ENCODE data around the gene EXOC4.
A peak's percentile ranks its signal among the peaks of the same experiment; 100 is the strongest.

Gene EXOC4

DNA sequence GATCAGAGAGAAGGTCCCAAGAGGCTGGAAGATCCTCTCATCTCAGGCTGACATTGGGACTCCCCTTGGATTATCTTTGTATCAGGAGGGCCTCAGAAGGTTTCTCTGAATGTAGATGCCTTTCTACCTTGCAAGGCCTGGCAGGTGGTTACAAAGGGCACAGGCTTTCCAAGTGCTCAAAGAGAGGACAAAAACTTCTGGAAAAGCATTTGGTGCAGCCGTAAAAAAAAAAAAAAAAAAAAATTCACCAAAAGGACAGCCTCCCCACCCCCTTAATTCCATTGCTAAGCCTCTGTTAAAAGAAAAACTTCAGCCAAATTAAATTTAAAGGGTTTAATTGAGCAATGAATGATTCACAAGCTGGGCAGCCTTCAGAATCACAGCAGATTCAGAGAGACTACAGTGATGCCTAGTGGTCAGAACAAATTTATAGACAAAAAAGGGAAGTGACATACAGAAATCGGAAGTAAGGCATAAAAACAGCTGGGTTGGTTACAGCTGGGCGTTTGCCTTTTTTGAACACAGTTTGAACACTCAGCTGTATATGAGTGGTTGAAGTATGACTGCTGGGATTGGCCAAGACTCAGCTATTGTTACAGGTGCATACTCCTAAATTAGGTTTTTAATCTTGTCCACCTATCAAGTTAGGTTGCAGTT lies 831.7 kb downstream of the EXOC4 start:
- no peaks in the 10 kb centered on the region for H3F3A ChIP-seq (ENCODE audit: insufficient read depth, low read length)
- no peaks in the 10 kb centered on the region for H3K36me3 ChIP-seq (ENCODE audit: insufficient read depth, low read length)
- no peak overlapping the region for H2AFZ ChIP-seq (ENCODE audit: low read length)
- no peaks in the 10 kb centered on the region for H4K20me1 ChIP-seq (ENCODE audit: insufficient read depth, low read length)
- no peak overlapping the region for H3K4me2 ChIP-seq (ENCODE audit: low read length)
- no peak for TF ChIP-seq EZH2 (IDR thresholded peaks at IDR 0.05; ENCODE audit: borderline replicate concordance, low read length)
- TF ChIP-seq, protein P1, sequence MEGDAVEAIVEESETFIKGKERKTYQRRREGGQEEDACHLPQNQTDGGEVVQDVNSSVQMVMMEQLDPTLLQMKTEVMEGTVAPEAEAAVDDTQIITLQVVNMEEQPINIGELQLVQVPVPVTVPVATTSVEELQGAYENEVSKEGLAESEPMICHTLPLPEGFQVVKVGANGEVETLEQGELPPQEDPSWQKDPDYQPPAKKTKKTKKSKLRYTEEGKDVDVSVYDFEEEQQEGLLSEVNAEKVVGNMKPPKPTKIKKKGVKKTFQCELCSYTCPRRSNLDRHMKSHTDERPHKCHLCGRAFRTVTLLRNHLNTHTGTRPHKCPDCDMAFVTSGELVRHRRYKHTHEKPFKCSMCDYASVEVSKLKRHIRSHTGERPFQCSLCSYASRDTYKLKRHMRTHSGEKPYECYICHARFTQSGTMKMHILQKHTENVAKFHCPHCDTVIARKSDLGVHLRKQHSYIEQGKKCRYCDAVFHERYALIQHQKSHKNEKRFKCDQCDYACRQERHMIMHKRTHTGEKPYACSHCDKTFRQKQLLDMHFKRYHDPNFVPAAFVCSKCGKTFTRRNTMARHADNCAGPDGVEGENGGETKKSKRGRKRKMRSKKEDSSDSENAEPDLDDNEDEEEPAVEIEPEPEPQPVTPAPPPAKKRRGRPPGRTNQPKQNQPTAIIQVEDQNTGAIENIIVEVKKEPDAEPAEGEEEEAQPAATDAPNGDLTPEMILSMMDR (IDR thresholded peaks at IDR 0.05; ENCODE audit: low read length), result no peak
- peaks cover 14% of the 10 kb centered on the region for H3K4me1 ChIP-seq (ENCODE audit: insufficient read depth, low read length, severe bottlenecking)
- peak overlapping the region; percentile 44 for H3K27ac ChIP-seq (ENCODE audit: low read depth, low read length, poor library complexity, severe bottlenecking)
- H3K79me2 ChIP-seq (ENCODE audit: insufficient read depth, low read length), result no peaks in the 10 kb centered on the region
- no peaks in the 10 kb centered on the region for H3K9me2 ChIP-seq (ENCODE audit: low read depth, low read length)
- peaks cover 19% of the 10 kb centered on the region for H3K9me3 ChIP-seq (ENCODE audit: low read length)
- H3K9ac ChIP-seq (ENCODE audit: low read length), result no peak overlapping the region
- no peaks in the 10 kb centered on the region for H3K27me3 ChIP-seq (ENCODE audit: insufficient read depth, low read length)
- no peak overlapping the region for H3K4me3 ChIP-seq (ENCODE audit: low read depth, low read length, poor library complexity, severe bottlenecking)

DNA sequence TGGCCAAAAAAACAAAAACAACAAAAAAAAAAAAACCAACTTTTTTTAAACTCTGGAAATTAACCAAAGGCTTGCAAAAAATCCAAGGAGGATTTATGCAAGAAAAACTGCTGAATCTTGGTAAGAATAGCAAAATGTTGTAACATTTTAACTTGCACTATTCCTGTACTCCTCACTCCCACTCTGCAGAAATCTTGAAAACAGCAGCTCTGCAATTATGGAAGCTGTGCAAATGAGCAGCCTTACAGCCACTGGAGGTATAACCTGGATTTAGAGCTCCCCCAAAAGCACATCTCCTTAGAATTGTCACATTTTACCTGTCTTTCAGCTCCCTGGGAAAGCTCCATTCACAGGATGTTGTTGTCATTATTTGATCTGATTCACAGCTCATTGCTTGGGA lies 832.4 kb downstream of the EXOC4 start:
- no peak overlapping the region for H3K9ac ChIP-seq (ENCODE audit: low read length)
- no peak for TF ChIP-seq EZH2 (IDR thresholded peaks at IDR 0.05; ENCODE audit: borderline replicate concordance, low read length)
- TF ChIP-seq, protein P1 (IDR thresholded peaks at IDR 0.05; ENCODE audit: low read length), result no peak
- no peaks in the 10 kb centered on the region for H3K36me3 ChIP-seq (ENCODE audit: insufficient read depth, low read length)
- H3K9me2 ChIP-seq (ENCODE audit: low read depth, low read length), result no peaks in the 10 kb centered on the region
- peaks cover 26% of the 10 kb centered on the region for H3K9me3 ChIP-seq (ENCODE audit: low read length)
- H3K27ac ChIP-seq (ENCODE audit: low read depth, low read length, poor library complexity, severe bottlenecking), result peak overlapping the region; percentile 44
- no peak overlapping the region for H3K4me2 ChIP-seq (ENCODE audit: low read length)
- H3K4me3 ChIP-seq (ENCODE audit: low read depth, low read length, poor library complexity, severe bottlenecking), result no peak overlapping the region
- no peaks in the 10 kb centered on the region for H3K79me2 ChIP-seq (ENCODE audit: insufficient read depth, low read length)
- H3K27me3 ChIP-seq (ENCODE audit: insufficient read depth, low read length), result no peaks in the 10 kb centered on the region
- H2AFZ ChIP-seq (ENCODE audit: low read length), result no peak overlapping the region
- H4K20me1 ChIP-seq (ENCODE audit: insufficient read depth, low read length), result no peaks in the 10 kb centered on the region
- H3F3A ChIP-seq (ENCODE audit: insufficient read depth, low read length), result no peaks in the 10 kb centered on the region
- H3K4me1 ChIP-seq (ENCODE audit: insufficient read depth, low read length, severe bottlenecking), result peaks cover 14% of the 10 kb centered on the region

DNA sequence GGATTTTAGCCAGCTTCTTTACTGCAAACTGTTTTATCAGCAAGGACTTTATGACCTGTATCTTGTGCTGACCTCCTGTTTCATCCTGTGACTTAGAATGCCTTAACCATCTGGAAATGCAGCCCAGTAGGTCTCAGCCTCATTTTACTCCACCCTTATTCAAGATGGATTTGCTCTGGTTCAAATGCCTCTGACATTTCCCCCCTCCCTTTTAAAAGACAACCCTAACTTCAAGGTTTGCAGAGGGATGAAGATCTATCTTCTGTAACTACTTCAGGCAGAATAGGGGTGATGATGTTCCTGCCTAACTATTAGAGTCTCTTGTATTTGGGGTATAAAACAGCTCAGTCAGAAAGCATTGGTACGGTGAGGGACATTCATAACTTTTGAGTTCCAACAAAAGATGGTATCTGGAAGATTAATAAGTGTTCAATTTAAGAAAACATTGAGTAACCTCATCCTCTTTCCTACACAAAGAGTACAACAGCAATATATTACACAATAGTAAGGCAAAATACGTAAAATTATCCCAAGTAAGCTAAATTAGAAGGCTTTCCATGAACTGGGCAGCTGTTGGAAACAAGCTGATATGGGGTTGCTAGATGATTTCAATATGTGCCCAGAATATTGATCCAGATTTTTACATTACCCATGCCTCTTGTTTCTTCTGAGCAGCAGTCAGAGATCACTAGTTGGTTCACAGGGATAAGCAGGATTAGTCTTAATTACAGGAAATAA lies 834.3 kb downstream of the EXOC4 start:
- peaks cover 29% of the 10 kb centered on the region for H3K9me3 ChIP-seq (ENCODE audit: low read length)
- H3K9me2 ChIP-seq (ENCODE audit: low read depth, low read length), result no peaks in the 10 kb centered on the region
- no peaks in the 10 kb centered on the region for H3F3A ChIP-seq (ENCODE audit: insufficient read depth, low read length)
- no peaks in the 10 kb centered on the region for H3K36me3 ChIP-seq (ENCODE audit: insufficient read depth, low read length)
- H3K27me3 ChIP-seq (ENCODE audit: insufficient read depth, low read length), result no peaks in the 10 kb centered on the region
- peaks cover 14% of the 10 kb centered on the region for H3K4me1 ChIP-seq (ENCODE audit: insufficient read depth, low read length, severe bottlenecking)
- no peak overlapping the region for H3K27ac ChIP-seq (ENCODE audit: low read depth, low read length, poor library complexity, severe bottlenecking)
- H3K79me2 ChIP-seq (ENCODE audit: insufficient read depth, low read length), result no peaks in the 10 kb centered on the region
- H3K4me2 ChIP-seq (ENCODE audit: low read length), result no peak overlapping the region
- no peaks in the 10 kb centered on the region for H4K20me1 ChIP-seq (ENCODE audit: insufficient read depth, low read length)
- TF ChIP-seq EZH2 (IDR thresholded peaks at IDR 0.05; ENCODE audit: borderline replicate concordance, low read length), result no peak
- TF ChIP-seq, protein P1 (IDR thresholded peaks at IDR 0.05; ENCODE audit: low read length), result no peak
- H2AFZ ChIP-seq (ENCODE audit: low read length), result no peak overlapping the region
- no peak overlapping the region for H3K9ac ChIP-seq (ENCODE audit: low read length)
- no peak overlapping the region for H3K4me3 ChIP-seq (ENCODE audit: low read depth, low read length, poor library complexity, severe bottlenecking)

All from OCI-LY1 (cell line).